ENCODE measurements around the gene PRDM15.

PRDM15 gene

DNA sequence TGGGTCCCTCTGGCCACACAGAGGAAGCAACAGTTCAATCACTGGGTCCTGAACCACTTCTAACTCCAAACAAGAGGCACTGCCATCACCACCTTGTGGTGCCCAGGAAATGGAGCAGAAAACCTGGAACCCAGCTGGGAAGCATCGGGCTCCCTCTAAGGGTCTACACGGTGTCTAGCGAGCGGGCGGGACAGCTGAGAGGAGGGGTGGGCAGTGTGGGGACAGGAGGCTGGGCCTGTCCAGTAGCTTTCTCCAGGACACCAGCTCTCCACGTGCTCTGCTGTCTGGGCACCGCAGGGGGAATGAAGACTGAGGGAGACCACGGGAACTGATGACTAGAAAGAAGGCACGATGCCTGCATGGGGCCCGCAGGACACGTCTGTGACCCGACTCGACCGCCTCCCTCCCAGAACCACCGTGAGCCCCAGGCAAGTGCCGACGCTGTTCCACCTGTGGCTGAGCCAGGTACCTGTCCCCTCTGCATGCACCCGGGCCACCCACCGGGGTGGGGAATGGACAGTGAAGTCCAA is 5.4 kb upstream of the PRDM15 start:
- no peak for DNase-seq

DNA sequence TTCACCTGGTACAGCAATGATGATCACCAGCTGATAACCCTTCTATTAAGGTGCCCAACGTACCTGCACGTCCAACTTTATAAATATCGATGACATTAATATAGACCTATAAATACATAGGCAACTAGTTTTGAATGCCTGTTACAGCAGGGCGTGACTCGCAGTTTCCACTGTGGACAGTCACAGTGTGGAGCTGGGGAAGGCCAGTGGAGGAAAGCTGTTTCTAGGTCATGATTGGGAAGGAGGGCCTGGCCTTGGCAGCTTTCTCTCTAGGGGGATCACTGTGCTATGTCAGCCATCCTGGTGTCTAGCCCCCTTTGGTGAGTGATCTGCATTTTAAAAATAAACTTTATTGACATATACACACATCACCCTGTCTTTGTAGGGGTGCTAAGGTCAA is 4.4 kb upstream of the PRDM15 start:
- no peak for DNase-seq

DNA sequence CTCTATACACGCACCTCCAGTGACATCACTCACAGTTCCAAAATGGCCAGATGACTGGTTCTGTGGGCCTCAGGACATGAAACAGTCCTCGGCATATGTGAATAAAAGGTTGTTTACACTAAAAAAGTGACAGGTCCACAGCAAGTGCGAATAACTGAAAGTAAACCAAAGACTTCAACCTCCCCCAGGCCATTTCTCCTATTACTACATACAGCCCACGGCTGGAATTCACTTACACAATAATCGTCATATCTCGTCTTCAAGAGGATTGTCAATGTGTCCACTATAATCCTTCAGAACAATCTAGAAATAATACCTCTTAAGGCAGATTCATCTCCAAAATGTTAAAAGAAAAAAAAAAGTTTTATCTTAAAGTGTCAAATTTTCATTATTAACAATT is 1.9 kb upstream of the PRDM15 start:
- DNase-seq, result no peak

DNA sequence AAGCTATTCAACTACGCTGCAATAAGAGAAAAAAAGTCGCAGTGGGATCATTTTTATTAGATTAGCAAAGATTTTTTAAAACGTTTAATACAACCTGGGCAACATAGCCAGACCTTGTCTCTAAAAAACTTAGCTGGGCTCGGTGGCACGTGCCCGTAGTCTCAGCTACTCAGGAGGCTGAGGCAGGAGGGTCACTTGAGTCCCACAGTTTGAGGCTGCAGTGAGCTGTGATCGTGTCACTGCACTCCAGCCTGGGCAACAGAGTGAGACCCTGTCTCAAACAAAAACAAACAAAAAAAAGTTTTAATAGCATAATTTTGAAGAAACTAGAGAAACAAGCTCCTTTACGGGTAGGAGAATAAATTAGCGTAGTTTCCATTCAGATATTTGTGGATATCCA is 1.0 kb upstream of the PRDM15 start:
- DNase-seq, result no peak

DNA sequence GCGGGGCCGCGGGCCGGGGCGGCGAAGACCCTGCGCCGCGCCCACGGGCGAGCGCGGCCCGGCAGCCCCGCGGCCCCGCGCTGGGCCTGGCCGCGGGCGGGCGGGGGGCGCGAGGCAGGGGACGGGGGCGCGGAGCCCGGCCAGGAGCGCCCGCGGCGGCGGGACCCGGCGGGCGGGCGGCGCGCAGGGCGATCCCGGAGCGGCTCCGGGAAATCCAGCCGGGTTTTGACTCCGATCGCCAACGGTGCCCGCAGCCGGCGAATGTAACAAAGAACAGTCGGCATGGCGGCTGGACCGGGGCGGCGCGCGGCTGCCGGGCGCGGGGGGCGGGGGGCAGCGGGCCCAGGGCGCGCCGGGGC is 334 bp downstream of the PRDM15 start:
- peak; percentile 53 to 74 for DNase-seq

DNA sequence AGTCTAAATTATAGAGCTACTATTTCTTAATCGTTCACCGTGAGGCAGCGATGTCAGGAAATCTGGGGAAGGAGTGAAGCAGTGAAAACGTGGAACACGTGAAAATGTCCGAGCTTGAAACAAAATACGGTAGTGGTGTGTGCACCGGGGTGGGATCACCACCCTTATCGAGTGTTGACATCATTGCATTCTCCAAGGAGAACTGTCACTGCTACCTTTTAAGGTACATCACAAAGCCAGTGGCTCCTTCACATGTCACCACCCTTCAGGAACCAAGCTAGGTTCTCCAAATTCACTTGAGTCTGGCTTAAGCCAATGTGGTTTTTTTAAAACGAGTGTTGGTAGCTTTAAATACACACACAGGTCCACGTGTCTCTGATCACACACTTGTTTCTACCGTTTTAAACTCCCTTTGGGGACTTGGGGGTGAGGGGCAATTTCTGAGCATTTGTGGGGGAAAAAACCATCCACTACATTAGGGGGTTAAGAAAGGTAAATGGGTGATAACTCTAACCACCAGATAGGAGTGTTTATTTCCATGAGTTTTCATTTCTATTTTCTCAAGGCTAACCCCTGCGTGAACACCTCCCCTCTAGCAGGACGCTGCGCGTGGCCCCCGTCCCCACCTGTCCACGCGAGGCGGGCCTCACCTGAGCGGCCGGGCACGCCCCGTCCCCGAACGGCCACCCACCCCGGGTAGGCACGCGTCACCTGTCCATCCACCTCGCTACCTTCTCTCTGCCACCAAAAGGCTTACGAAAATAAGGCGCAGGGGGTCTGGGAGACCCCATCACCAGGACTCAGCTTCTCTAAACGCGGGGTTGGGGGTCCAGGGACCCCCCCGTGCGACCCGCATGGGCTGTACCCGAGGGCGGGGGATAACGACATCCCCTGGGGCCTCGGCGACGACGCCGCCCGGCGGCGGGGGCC is 978 bp downstream of the PRDM15 start:
- DNase-seq, result peak in 1 of 2 donors; percentile 20

DNA sequence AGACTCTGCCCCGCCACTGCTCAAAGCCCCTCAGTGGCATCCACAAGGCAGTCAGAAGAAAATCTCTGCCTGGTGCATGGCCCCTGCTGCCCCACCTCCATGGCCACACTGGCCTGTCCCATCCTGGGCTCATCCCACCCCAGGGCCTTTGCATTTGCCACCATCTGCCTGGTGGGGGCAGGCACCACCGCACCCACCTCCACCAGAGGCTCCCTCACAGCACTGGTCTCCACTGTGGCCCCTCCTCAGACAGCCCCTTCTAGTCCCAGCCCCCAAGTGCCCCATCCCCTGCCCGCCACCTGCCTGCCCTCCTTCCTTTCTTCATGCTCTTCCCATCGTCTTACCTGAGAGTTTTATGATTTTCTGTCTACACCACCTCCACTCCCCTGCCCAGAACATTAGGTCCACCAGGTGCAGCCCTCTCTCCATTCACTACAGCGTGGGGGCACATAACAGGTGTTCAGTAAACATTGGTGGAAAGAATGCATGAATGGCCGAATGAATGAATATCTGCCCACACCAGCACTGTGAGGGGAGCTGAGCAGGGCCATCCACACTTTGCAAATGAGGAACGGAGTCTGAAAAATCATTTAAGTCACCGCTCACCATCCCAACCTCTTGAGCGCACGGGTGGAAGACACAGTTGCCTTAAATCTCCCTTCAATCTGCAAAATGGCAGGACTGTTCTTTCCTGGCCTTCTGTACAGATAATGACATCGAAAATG is 2.1 kb downstream of the PRDM15 start:
- DNase-seq, result no peak

DNA sequence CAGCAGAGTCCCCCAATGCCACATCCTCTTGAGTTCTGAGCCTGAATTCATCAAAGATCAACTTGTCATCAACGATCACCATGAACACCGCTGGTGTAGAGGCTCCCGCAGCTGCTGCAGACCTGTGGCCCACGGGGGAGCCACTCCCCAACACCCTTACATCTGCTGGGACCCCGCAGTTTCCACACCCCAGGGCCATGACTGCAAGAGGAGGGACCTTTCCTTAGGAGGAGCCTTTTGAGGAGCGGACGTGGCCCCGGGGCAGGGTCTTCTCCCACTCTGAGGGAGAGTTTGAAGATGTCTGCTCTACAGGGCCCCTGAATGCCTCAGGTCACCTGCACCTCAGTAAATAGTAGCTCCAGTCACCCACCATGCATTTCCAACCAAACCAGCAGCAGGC is 2.7 kb downstream of the PRDM15 start:
- no peak for DNase-seq

DNA sequence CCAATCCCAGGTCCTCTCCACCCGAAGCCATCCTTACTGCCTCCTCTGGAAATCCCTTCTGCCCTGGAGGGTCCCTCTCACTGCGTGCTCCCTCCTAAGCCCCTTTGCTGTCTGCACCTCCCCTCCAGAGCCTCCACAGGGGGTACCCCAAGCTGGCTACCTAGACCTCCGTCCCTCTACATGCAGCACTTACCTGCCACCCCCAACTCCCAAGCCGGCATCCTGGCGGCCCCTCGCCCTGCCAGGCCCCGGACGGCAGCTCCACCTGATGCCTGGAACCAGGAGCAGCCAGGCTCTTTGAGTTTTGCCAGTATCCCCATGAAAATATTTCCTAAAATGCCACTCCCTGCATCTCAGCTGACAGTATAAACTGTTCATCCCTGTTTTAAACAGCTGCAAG is 4.1 kb downstream of the PRDM15 start:
- no peak for DNase-seq

DNA sequence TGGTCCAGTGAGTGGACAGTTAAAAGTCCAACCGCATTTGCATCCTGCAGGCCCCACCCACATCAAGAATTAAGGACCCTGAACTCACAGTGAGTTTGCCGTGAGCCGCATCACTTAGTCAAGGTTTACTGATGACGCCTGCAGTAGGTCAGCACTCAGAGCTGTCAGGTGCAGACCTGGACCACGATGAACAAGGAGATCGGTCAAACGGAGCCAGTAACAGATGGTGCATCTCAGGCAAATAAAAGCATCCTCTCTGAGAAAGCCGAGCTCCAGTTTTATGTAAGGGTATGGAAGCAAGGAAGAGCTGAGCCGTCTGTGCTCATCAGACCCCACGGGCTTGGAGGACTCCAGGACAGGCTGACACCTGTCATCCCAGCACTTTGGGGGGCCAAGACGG is 4.5 kb downstream of the PRDM15 start:
- DNase-seq, result no peak

DNA sequence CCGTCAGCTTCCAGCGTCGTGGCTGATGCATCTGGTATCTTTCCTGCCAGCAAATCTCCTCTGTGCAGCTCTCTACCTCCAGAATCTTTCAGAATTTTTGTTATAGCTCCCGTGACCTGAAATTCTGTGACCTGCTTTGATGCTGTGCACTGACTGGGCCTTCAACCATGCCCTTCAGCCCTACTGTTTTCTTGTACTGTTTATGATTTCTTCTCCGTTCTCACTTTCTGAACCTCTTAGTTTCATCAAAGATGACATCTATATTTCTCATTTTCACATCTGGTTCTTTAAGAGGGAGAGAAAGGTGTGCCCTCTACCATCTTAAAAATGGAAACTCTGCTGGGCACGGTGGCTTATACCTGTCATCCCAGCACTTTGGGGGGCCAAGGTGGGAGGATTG is 5.7 kb downstream of the PRDM15 start:
- DNase-seq, result no peak

DNA sequence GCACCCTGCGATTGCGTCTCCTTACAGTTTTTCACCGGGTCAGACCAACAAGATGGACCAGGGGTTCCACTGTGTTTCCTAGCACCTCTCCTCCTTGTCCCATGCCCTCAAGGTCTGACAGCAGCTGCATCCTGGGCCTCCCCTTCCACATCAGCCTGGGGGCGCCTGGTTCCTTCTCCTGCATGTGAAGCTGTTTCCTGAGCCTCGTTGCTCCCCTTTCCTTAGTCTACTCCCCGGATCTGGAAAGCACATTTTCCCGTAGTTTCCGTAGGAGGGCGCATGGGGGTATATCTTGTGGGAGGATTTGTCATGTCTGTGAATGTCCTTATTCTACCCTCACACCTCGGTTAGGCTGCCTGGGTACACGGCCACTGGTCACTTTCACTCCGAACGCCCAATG is 6.1 kb downstream of the PRDM15 start:
- no peak for DNase-seq

DNA sequence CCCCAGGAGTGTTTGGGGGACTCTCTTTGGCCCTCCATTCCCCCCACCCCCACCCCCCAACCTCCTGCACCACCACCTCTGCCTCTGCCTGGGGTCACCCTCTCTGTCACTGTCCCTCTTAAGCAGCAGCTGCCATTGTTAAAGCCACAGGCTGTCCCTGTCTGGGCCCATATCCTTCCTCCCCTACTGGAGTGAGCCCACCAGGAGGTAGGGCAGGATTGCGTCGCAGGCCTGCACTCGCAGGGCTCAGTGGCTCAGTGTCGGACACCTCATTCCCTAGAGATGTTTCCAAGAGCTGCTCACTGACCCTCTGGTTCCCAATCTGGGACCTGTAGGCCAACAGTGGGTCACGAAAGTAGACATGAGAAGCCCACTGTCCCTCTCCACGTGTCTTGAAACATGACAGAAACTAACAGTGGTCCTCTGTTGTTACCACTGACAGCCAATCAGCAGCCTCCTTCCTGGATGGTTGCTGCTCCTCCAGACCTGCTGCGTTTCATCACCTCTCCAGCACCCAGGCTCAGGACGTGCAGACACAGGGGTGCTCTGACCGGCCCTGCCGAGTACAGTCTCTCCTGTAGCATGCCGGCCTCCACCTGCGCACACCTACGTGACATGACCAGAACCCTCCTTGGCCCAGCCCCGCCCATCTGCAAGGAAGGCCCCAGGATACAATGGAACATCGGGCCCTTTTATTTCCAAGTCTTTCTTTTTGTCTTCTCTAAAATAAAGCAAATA is 7.7 kb downstream of the PRDM15 start:
- DNase-seq, result no peak

DNA sequence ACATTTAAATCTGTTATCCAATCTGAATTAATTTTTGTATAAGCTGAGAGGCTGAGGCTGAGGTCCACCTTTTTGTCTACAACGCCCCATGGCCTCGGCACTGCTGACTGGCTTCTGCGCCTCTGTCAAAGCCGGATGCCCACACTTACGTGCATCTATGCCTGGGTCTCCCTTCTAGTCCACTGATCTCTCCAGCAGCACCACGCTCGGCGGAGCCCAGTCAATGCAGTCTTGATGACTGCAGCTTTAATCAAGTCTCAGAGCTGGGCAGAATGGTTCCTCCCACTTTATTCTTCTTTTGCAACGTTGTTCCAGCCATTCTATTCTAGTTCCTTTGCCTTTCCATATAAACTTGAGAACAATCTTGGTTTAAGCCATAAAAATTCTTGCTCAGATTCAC is 9.4 kb downstream of the PRDM15 start:
- DNase-seq, result no peak

DNA sequence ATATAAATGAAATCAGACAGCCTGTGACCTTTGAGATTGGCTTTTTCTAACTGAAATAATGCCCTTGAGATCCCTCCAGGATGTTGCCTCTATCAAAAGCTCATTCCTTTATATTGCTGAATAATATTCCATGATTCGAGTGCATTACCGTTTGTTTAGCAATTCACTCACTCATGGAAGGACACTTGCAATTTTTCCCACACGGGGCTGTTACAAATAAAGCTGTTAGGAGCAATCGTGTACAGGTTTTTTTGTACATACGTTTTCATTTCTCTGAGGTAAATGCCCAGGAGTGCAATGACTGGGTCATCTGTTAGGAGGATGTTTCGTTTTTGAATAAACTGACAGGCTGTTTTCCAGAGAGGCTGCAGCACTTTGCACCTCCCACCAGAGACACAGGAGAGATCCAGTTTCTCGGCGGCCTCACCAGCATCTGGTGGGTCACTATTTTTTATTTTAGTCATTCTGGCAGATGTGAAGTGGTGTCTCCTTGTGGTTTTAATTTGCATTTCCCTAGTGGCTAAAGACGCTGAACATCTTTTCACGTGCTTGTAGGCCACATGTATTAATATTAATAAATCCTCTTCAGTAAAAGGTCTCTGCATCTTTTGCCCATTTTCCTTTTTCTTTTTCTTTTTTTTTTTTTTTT is 11.0 kb downstream of the PRDM15 start:
- DNase-seq, result no peak

DNA sequence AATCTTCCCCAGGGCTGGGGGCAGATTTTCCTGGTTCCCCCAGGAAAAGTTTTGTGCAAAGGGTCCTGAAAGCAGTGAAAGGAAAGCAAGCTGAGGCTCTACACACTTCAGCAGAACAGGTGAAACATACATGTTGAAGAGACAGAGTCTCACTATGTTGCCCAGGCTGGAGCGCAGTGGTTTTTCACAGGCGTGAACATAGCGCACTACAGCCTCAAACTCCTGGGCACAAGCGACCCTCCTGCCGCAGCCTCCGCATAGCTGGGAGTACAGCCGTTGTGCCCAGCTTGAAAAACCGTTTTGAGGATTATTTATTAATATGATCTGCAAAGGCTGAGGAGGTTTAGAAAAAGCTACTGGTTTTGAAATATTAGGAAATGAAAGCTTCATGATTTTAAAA is 11.8 kb downstream of the PRDM15 start:
- DNase-seq, result no peak

DNA sequence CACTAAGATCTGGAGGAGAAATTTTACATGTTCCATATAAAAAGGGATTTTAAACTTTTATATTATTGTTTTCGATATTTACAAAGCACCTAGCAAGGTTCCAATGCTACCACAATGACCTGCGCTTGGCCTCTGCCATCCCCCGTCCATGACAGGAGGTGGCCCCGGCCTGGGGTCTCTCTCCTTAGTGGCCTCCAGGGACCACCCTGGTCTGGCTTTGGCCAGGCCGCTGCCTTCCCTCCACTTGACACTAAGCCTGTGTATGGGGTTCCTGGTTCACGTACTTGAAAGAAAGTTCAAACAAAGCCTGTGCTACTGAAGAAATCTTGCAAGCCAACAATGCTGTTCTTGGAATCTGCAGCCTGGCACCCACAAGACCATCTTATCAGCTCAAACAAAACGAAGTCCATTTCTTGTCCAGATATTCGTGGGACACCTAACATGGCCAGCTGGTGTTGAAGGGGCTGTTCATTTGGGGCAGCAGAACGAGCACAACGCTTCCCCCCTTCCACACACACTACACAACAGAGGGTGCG is 12.8 kb downstream of the PRDM15 start:
- no peak for DNase-seq

DNA sequence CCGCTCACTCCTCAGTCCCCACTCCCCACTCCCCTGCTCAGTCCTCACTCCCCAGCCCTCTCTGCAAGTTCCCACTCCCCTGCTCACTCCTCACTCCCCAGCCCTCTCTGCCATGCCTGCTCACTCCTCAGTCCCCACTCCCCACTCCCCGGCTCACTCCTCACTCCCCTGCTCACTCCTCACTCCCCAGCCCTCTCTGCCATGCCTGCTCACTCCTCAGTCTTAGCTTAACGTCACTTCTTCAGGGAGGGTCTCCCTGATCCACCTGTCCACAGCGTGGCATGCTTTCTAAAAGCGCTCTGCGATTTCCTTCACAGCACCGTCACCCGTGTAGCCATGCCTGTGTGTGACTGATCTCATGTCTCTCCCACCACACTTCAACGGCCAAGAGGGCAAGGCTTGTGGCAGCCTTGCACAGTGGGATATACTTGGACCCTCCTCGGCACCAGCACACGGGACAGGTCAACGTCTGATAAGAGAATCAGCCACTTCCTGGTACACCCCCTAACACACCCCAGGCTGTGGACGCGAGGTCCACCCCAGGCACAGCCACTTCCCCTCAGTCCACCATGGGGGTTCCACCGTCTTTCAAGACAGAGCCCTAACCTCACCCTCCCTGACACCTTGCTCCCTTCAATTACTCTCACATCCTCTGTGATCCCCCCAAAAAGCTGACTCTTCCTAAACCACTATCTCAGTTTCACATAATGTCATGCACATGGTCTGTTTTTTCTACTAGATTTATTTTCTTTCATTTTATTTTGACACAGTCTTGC is 14.0 kb downstream of the PRDM15 start:
- no peak for DNase-seq

DNA sequence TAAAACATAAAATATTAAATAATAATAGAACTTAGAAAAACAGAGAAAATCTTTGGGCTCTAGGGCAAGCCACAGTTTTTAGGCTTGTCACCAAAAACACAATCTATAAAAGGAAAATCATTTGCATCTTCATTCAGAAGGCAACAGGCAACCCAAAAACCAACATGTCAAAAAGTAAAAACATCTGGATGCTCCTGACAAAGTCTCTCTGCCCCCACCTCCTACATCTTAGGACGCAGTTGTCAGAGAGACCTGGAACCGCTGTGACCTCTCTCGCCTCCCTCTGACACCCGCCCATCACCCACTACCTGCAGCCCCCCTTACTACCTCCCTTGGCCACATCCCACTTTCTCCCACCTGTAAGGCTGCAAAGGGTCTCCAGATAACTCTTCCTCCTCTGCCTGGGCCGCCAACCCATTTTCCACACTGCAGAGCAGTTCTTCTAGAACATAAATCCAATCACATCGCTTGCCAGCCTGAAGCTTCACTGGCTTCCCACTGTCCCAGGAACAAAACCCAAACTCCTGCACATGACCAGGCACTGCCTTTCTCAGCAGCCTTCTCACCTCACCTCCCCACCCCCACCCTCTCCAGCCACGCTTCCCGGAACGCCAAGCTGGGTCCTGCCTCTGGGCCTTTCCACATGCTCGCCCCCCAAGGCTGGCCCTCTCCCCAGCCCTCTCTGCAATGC is 14.7 kb downstream of the PRDM15 start:
- no peak for DNase-seq

DNA sequence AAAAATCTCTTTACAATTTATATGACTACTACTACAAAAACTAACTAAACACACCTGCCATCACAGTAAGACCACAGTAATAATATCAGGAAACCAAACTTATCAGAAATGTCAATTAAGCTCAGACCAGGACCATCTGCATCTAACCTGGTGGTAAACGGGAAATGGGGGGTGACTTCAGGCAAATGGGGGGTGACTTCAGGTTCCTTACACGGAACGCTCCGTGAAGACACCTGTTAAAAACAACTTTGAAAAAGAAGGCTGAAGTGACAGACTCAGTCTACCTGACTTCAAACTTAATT is 15.8 kb downstream of the PRDM15 start:
- no peak for DNase-seq

DNA sequence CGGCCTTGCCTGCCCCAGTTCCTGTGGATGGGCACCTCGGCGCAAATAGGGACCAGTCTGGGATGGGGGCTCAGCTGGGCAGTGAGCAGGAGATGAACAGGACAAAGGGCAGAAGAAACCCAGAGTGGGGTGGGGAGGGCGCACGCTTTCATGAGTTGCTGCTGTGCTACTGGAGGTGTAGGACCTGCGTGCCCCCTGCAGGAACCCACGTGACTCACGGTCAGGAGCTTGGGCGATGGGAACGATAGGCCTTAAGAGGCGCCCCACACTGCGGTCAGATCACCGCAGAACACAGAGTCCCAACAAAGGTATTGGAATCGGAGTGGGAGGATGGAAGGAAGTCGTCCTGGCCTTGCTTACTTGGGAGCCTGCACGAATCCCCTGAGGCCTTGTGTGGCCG is 17.2 kb downstream of the PRDM15 start:
- DNase-seq, result no peak

Measured in hippocampal formation (tissue), 2 donors.